Thyroid gland (tissue), 4 donors: Measurements from ENCODE around the gene REM2.

Experiments
- CTCF ChIP-seq, 6 experiments: fragments of 200-600 bp in 3 of 6; fragments of 450-650 bp in 3 of 6; sonication (generic) in 3 of 6; IDR thresholded peaks; one replicate each; pipeline ENCODE4 v1.5.1; 2016 to 2019; ENCODE audit warnings: antibody characterized with exemption in 6 of 6, mild to moderate bottlenecking in 2 of 6, inconsistent platforms in 1 of 6, moderate library complexity in 1 of 6
- POLR2A ChIP-seq, 2 donors: fragments of 450-650 bp; IDR thresholded peaks; one replicate each; pipeline ENCODE4 v1.6.1; 2017; ENCODE audit warnings: antibody characterized with exemption in 2 of 2, mild to moderate bottlenecking in 2 of 2, moderate library complexity in 1 of 2

- TF ChIP-seq CTCF (IDR thresholded peaks at IDR 0.05) (no peak), POLR2A (IDR thresholded peaks at IDR 0.05) (no peak)
Observed at GRCh38 chr14:22884738-22885523, 1.9 kb downstream of the REM2 start.
